Sciatic nerve (tissue), 2 donors: ENCODE results near the gene PRDX3. TPM values are rescaled to one million over a fixed set of nuclear protein-coding genes. Genes with fewer than 3 reads are reported as not detected.
A peak's percentile ranks its signal among the peaks of the same experiment; 100 is the strongest.
"Not testable (repeated sequence)": the region's sequence is repeated elsewhere in the genome, so short reads cannot be mapped to it uniquely, and the experiment has no call there.

ENCODE experiments used
- ATAC-seq: fragments of 200-7000 bp; cut with Tn5 transposase; one replicate; pipeline ENCODE4 v1.9.1; 2020; ENCODE audit warnings: mild to moderate bottlenecking, moderate library complexity
- DNase-seq: peaks from one replicate; pipeline ENCODE4 v3.0.0-alpha.2; 2020; ENCODE audit warnings: low spot score
- intact Hi-C: fragments of 100-400 bp; cut with DNase I; formaldehyde crosslinking; loops from one replicate; pipeline ENCODE4 v1.14.2; 2022
- total RNA-seq: library from RNA; stranded (reverse); fragmentation: NEBNext Ultra II Directional; extraction: Animal tissue kit (Norgen Biotek cat#: 25700); gene quantifications from one replicate; pipeline ENCODE4 v1.2.1, GENCODE V29; 2021
- donor health status: DM: no; HTN: no; CAD: no.
- donor health status: DM: no; HTN: no; CAD: no.

The PRDX3 gene
- total RNA-seq, 1 donor from 2014 or later, result 62.3 TPM

GRCh38 chr10:119138346-119139306 is 40.0 kb downstream of the PRDX3 start:
- DNase-seq (no peak), ATAC-seq (peak; percentile 6)
- intact Hi-C loops, result no loop called here

- ATAC-seq, DNase-seq, intact Hi-C loops: not testable (repeated sequence)
Observed at GRCh38 chr10:119137878-119138277, 40.7 kb downstream of the PRDX3 start.

- intact Hi-C loops, result no loop called here
- DNase-seq (no peak), ATAC-seq (no peak)
Observed at GRCh38 chr10:119136084-119136483, 42.5 kb downstream of the PRDX3 start.

GRCh38 chr10:119135513-119135881 is 43.1 kb downstream of the PRDX3 start:
- ATAC-seq (peak; percentile 51), DNase-seq (no peak)
- intact Hi-C loops, result no loop called here

- DNase-seq (no peak), ATAC-seq (no peak)
- intact Hi-C loops, result no loop called here
Observed at GRCh38 chr10:119133949-119134348, 44.7 kb downstream of the PRDX3 start.

- no peak for DNase-seq
- intact Hi-C loops, result no loop called here
- no peak for ATAC-seq
Observed at GRCh38 chr10:119132521-119133345, 45.9 kb downstream of the PRDX3 start.

GRCh38 chr10:119131512-119132240 is 46.9 kb downstream of the PRDX3 start:
- ATAC-seq, result peak; percentile 63
- no peak for DNase-seq
- intact Hi-C loops, result no loop called here

GRCh38 chr10:119129721-119130120 is 48.9 kb downstream of the PRDX3 start:
- ATAC-seq, result no peak
- intact Hi-C loops, result no loop called here
- no peak for DNase-seq

- ATAC-seq (no peak), DNase-seq (no peak)
- intact Hi-C loops, result no loop called here
Observed at GRCh38 chr10:119125942-119126341, 52.7 kb downstream of the PRDX3 start.

GRCh38 chr10:119120875-119121274 is 57.7 kb downstream of the PRDX3 start:
- no peak for ATAC-seq
- intact Hi-C loops, result no loop called here
- no peak for DNase-seq

- no peak for ATAC-seq
- intact Hi-C loops, result no loop called here
- no peak for DNase-seq
Observed at GRCh38 chr10:119120413-119120867, 58.2 kb downstream of the PRDX3 start.

- ATAC-seq (no peak), DNase-seq (no peak)
- intact Hi-C loops, result no loop called here
Observed at GRCh38 chr10:119119400-119119799, 59.2 kb downstream of the PRDX3 start.

GRCh38 chr10:119118231-119118630 is 60.4 kb downstream of the PRDX3 start:
- ATAC-seq (no peak), DNase-seq (no peak)
- intact Hi-C loops, result no loop called here

Other genes starting within 250 kb of the PRDX3 start
- 3.5 TPM for gene NANOS1, start 149.1 kb downstream of the PRDX3 start, total RNA-seq
- 96.5 TPM for gene EIF3A, start 98.0 kb downstream of the PRDX3 start, total RNA-seq
- 32.1 TPM for gene DENND10, start 74.7 kb downstream of the PRDX3 start, total RNA-seq
- 13.5 TPM for gene SFXN4, start 13.1 kb downstream of the PRDX3 start, total RNA-seq
- 54.1 TPM for gene GRK5, start 28.8 kb upstream of the PRDX3 start, total RNA-seq